H1 (cell line): ENCODE measurements around the gene UFC1. TPM values are rescaled to one million over a fixed set of nuclear protein-coding genes. Genes with fewer than 3 reads are reported as not detected.

Source experiments
- POU5F1 ChIP-seq: IDR thresholded peaks from 2 replicates; pipeline ENCODE4 v1.6.1; 2011; ENCODE audit warnings: low read depth, mild to moderate bottlenecking, low read length, moderate library complexity
- SP2 ChIP-seq: IDR thresholded peaks from 2 replicates; pipeline ENCODE4 v1.6.1; 2012; ENCODE audit warnings: mild to moderate bottlenecking, low read length, inconsistent platforms
- TAF1 ChIP-seq: IDR thresholded peaks from 2 replicates; pipeline ENCODE4 v1.6.1; 2011; ENCODE audit warnings: mild to moderate bottlenecking, low read depth, low read length
- polyA plus RNA-seq, 7 experiments: library from polyadenylated mRNA; depleted of rRNA in 3 of 7; stranded (reverse) in 5 of 7; unstranded in 2 of 7; fragments of >200 nt in 5 of 7; fragments of 200-250 nt in 2 of 7; gene quantifications; 1 replicate in 5 of 7; 2 replicates in 1 of 7; 4 replicates in 1 of 7; pipeline versions ENCODE4 v1.2.1 to v1.2.3, GENCODE V29; 2011 to 2013; ENCODE audit warnings: missing spikeins in 2 of 7, mixed read lengths in 2 of 7
- total RNA-seq: library from RNA; stranded (reverse); fragmentation: NEBNext Ultra II Directional; extraction: Animal tissue kit (Norgen Biotek cat#: 25700); gene quantifications from 2 replicates; pipeline ENCODE4 v1.2.1, GENCODE V29; 2021

The UFC1 gene
- total and polyA plus RNA-seq, 2 of the 8 experiments (the other 6 are each of a cell fraction or from before 2014, with no cell fraction given), result 67.8 to 102 TPM

- TF ChIP-seq POU5F1, result no peak
- no peak for TF ChIP-seq SP2
- no peak for TF ChIP-seq TAF1
Observed at GRCh38 chr1:161163793-161164192, 10.0 kb downstream of the UFC1 start (continued).
